Motor neuron (in vitro differentiated cells): ENCODE data around the gene GPR173. TPM values are rescaled to one million over a fixed set of nuclear protein-coding genes. Genes with fewer than 3 reads are reported as not detected.

Experiments
- ATAC-seq, 8 experiments: fragments of 200-7000 bp; cut with Tn5 transposase; replicated peaks in 6 of 8; 2 replicates each; pipeline ENCODE4 v1.8.0; 2021; ENCODE audit warnings: mild to moderate bottlenecking in 8 of 8, moderate library complexity in 8 of 8
- H3K27ac ChIP-seq, 2 donors: fragments of 250-450 bp; sonication (Bioruptor Pico); 2 replicates each; pipeline ENCODE4 v1.9.0; 2021; ENCODE audit warnings: antibody characterized with exemption in 2 of 2, mild to moderate bottlenecking in 2 of 2, moderate library complexity in 1 of 2
- H3K4me1 ChIP-seq, 2 donors: fragments of 250-450 bp; sonication (Bioruptor Pico); replicated peaks in 1 of 2; 2 replicates each; pipeline ENCODE4 v1.6.1; 2021; ENCODE audit warnings: antibody characterized with exemption in 2 of 2, mild to moderate bottlenecking in 2 of 2, moderate library complexity in 1 of 2
- H3K4me3 ChIP-seq, 5 donors: fragments of 250-450 bp; sonication (Bioruptor Pico); 2 replicates each; pipeline ENCODE4 v1.9.0; 2021; ENCODE audit warnings: antibody characterized with exemption in 5 of 5, mild to moderate bottlenecking in 5 of 5, moderate library complexity in 4 of 5
- WGBS, 10 experiments: fragments of 450-650 bp; shearing (Covaris generic); methylation state at CpG; one replicate each; pipeline ENCODE4 v1.0.0; 2022; 5-methylcytosine and 5-hydroxymethylcytosine counted together
- in situ Hi-C, 9 experiments: fragments of 400-800 bp; cut with MboI; loops; one replicate each; pipeline ENCODE4 v1.15.0; 2021; ENCODE audit warnings: low sequenced_read_pairs in 9 of 9, low pct_unique_long_range_greater_than_20kb in 2 of 9; ENCODE audit not compliant: unreplicated experiment in 9 of 9
- total RNA-seq, 8 experiments: library from RNA; unstranded; fragments of 300-600 nt; gene quantifications; 2 replicates each; pipeline versions ENCODE4 v1.2.3 to v1.2.4, GENCODE V29; 2022

Gene GPR173, protein sequence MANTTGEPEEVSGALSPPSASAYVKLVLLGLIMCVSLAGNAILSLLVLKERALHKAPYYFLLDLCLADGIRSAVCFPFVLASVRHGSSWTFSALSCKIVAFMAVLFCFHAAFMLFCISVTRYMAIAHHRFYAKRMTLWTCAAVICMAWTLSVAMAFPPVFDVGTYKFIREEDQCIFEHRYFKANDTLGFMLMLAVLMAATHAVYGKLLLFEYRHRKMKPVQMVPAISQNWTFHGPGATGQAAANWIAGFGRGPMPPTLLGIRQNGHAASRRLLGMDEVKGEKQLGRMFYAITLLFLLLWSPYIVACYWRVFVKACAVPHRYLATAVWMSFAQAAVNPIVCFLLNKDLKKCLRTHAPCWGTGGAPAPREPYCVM
- total RNA-seq = 10 to 100 TPM in 5 of 8 experiments, 1 to 10 TPM in 2, under 1 TPM in 1; 0.41 to 47.2 (median 22.5) TPM

DNA sequence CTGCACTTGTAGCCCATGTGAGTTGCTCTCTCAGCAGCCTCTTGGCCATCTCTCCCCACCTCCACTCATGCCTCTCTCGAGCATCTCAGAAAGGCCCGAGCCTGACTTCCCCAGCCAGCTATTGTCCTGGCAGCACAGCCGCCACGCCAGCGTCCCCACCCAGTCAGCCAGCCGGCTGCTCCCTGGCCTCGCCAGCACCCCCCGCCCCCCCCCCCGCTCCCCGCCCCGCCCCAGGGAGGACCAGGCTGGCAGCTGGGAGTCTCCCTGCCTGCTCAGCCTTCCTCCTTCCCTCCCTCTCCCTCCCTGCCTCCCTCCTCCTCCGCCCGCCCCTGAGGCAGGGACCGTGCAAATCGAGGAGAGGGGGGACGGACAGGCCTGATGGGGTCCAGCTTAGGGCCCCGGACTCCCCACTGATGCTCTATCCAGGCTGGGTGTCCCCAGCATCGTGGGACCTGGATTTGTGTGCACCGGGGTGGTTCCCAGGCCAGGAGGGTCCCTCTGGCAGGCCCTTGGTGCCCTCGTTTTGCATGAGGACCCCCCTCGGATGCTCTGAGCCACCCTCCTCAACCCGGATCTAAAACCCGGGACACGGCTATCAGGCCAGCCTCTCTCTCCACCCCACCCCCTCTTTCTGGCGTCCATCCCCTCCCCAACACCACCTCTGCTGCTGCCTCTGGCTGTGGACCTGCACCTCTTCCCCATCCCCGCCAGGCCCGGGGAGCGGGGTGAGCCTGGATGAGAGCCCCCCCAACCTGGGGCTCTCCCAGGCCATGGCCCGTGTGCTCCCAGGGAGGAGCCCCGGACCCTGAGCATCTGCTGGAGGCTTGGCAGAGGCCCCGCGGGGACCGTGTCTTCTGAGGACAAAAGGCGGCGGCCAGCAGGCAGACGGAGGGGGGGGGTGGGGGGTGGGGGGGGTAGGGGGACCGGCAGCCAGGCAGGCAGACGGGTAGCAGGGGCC, at the start of gene GPR173:
TSS of gene GPR173 (plus strand) at position 621 of the 958 bp plus-strand sequence. CDS start 27,833 bp downstream, outside the sequence.
- in situ Hi-C loops = no loop called here
- ATAC-seq = peak; percentile 82 to 94 (median 92)
- H3K27ac ChIP-seq = peak within 1 kb of the TSS; percentile 99
- peak within 1 kb of the TSS; percentile 88 to 99 (median 93) for H3K4me3 ChIP-seq
- WGBS, 10 experiments = 17% methylated on average over 1 of the region's 38 CpGs; no CpG with 5 or more reads in 9 of the 10 experiments
- H3K4me1 ChIP-seq = peaks cover 7 to 16% of the 10 kb centered on the region in 2 donors

DNA sequence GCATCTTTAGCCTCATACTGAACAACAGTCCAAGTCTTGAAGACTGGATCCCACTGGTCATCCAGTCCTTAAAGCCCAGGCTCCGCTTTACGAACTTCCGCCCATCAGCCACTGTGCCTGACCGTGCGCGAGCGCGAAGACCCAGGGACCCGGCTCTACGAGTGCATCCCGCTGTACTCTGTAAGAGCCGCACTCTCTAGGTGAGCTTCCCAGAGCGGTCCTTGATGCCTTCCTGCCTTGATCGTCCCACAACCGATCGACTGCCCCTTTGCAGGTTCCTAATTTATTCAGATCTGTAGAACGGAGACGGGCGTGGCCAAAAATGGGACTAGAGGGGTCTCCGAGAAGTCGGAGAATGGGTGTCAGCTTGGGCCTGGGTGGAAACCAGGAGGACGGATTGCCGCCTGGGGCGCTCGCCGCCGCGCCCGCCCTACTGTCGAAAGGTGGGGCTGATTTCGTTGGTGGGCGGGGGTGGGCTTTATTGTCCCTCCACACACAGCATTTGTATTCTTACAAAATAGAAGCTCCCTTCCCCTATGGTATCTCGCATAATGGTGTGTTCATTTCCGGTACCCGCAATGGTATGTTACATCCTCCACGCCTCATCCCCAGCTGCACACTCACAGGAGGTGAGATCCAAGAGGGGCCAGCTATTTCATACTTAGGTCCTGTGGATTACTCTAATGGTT, 48.0 kb upstream of the GPR173 start:
- no peak overlapping the region for H3K4me3 ChIP-seq
- in situ Hi-C loops = no loop called here
- H3K4me1 ChIP-seq = peaks cover 6 to 10% of the 10 kb centered on the region in 2 donors
- no peak for ATAC-seq
- 87% methylated on average over 9 of the region's 36 CpGs; no CpG with 5 or more reads in 9 of the 10 experiments for WGBS, 10 experiments
- H3K27ac ChIP-seq = no peak overlapping the region

DNA sequence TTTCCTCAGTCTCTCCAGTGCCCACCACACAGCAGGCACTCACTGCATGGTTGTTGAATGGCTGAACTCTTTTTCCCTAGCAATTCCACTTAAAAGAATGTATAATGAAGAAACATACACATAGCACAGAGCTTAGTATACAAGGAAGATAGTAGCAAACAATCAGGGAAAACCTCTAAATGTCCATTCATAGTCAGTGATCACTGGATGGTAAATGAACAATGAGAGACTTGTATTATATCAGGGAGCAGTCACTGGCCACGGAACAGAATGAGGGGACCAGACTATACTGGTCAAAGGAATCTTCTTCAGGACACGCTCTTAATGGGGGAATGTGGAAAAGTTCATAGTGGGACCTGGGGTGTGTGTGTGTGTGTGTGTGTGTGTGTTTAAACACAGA, 46.6 kb upstream of the GPR173 start:
- H3K4me3 ChIP-seq = no peak overlapping the region
- no peak overlapping the region for H3K27ac ChIP-seq
- no peak for ATAC-seq
- in situ Hi-C loops = no loop called here
- peaks cover 4 to 7% of the 10 kb centered on the region in 2 donors for H3K4me1 ChIP-seq
- WGBS, 10 experiments = 33 to 70% methylated on average over 1 to 2 of the region's 2 CpGs; no CpG with 5 or more reads in 8 of the 10 experiments

DNA sequence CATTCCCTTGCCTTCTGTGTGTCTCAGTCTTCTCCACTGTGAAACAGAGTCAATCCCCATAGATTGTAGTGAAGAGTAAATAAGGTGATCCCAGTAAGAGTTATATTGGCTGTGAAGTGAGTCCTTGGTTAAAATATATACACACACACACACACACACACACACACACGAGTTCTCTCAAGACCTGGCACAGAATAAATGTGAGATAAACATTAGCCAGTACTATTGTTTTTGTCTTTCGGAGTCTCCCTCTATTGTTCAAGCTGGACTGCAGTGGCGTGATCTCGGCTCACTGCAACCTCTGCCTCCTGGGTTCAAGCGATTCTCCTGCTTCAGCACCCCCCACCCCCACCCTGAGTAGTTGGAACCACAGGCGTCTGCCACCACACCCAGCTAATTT, 45.5 kb upstream of the GPR173 start:
- Histone ChIP-seq H3K27ac (no peak overlapping the region), H3K4me3 (no peak overlapping the region), H3K4me1 (peaks cover 4 to 7% of the 10 kb centered on the region in 2 donors)
- in situ Hi-C loops = no loop called here
- WGBS, 10 experiments = 40% methylated on average over 1 of the region's 6 CpGs; no CpG with 5 or more reads in 9 of the 10 experiments
- ATAC-seq = no peak

DNA sequence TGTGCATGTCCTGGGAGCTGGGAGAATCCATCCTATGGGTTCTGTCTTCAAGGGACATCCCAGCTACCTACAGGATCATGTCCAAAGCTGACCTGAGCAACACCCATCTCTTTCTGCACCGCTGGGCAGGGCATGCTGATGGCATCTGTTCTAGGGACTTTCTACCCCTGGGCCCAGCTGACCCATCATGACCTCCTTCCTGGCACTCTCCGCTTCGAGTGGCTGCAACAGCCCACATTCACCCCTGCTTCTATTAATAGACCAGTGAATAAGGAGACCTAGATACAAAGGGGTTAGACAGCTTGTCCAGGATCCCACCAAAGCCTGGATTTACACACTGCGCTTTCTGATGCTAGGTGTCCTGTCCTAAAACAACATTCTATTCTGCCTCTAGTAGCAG, 44.6 kb upstream of the GPR173 start:
- WGBS, 10 experiments = 61% methylated on average over 3 of the region's 4 CpGs; no CpG with 5 or more reads in 9 of the 10 experiments
- H3K4me1 ChIP-seq = peaks cover 4 to 7% of the 10 kb centered on the region in 2 donors

DNA sequence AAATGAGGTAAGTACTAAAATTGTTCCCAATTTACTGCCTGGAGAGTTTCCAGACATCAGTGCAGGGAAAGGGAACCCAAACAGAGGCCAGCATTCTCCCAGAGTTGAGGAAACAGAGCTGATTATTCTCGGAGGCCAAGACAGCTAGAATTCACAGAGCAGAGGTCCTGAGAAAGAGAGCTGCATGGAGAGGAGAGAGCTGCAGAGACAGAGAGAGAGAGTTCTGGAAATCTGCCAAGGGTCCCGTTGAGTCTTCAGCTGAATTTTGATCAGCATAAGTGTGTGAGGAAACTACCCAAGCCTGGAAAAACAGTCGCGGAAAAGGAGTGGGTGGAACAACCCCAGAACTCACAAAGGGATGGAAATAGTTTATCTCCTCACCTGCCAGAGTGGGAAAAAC, 43.8 kb upstream of the GPR173 start:
- no peak overlapping the region for H3K27ac ChIP-seq
- in situ Hi-C loops = no loop called here
- WGBS, 10 experiments = 0 to 3% (median 0%) methylated on average over 1 to 4 of the region's 4 CpGs; no CpG with 5 or more reads in 7 of the 10 experiments
- H3K4me1 ChIP-seq = peaks cover 4 to 7% of the 10 kb centered on the region in 2 donors
- no peak overlapping the region for H3K4me3 ChIP-seq
- peak; percentile 27 to 51 (median 44) for ATAC-seq

More for the DNA sequence above, 44.6 kb upstream of the GPR173 start:
- Histone ChIP-seq H3K27ac (no peak overlapping the region), H3K4me3 (no peak overlapping the region)
- in situ Hi-C loops = no loop called here
- ATAC-seq = peak in 5 of 8 experiments; percentile 21 to 46 (median 37)

DNA sequence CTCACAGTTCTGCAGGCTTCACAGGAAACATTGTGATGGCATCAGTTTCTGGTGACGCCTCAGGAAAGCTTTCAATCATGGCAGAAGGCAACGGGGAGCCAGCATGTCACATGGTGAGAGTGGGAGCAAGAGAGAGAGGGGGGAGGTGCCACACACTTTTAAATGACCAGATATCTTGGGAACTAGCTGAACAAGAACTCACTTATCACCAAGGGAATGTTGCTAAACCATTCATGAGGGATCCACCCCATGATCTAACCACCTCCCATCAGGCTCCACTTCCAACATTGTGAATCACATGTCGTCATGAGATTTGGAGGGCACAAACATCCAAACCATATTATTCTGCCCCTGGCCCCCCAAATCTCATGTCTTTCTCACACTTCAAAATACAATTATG, 43.3 kb upstream of the GPR173 start:
- in situ Hi-C loops = no loop called here
- WGBS, 10 experiments = 18 to 50% methylated on average over 1 to 3 of the region's 3 CpGs; no CpG with 5 or more reads in 8 of the 10 experiments
- Histone ChIP-seq H3K4me1 (peaks cover 4 to 7% of the 10 kb centered on the region in 2 donors), H3K27ac (no peak overlapping the region), H3K4me3 (no peak overlapping the region)
- peak in 2 of 8 experiments; percentile 60 to 62 for ATAC-seq

DNA sequence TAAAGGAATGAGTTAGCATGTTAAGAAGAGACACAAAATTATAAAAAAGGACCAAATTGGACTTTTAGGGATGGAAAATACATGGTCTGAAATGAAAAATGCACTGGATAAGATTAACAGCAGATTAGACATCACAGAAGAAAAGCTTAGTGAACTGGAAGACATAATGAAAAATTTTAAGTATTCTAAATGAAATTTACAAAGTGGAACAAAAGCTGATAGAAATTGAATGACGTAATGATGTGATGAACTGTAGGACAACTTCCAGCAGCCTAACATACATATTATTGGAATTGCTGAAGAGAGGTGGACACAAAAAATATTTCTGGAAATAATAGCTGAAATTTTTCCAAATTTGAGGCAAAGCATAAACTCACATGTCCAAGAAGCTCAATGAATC, 39.6 kb upstream of the GPR173 start:
- Histone ChIP-seq H3K27ac (no peak overlapping the region), H3K4me1 (peaks cover 4 to 6% of the 10 kb centered on the region in 2 donors), H3K4me3 (no peak overlapping the region)
- ATAC-seq = no peak
- in situ Hi-C loops = no loop called here
- 7 to 100% (median 66%) methylated on average over 1 of the region's 1 CpG; no CpG with 5 or more reads in 4 of the 10 experiments for WGBS, 10 experiments

DNA sequence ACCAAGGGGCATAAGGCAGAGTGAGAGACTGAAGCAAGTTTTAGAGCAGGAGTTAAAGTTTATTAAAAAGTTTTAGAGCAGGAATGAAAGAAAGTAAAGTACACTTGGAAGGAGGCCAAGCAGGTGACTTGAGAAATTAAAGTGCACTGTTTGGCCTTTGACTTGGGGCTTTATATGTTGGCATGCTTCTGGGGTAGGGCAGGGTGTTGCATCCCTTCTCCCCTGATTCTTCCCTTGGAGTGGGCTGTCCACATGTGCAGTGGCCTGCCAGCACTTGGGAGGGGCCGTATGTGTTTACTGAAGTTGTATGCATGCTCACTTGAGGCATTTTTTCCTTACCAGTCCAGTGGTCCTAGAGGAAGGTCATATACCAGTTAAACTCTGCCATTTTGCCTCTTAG, 35.3 kb upstream of the GPR173 start:
- Histone ChIP-seq H3K4me1 (no peaks in the 10 kb centered on the region), H3K27ac (no peak overlapping the region), H3K4me3 (no peak overlapping the region)
- no peak for ATAC-seq
- WGBS, 10 experiments = 40% methylated on average over 1 of the region's 1 CpG; no CpG with 5 or more reads in 9 of the 10 experiments
- in situ Hi-C loops = no loop called here

DNA sequence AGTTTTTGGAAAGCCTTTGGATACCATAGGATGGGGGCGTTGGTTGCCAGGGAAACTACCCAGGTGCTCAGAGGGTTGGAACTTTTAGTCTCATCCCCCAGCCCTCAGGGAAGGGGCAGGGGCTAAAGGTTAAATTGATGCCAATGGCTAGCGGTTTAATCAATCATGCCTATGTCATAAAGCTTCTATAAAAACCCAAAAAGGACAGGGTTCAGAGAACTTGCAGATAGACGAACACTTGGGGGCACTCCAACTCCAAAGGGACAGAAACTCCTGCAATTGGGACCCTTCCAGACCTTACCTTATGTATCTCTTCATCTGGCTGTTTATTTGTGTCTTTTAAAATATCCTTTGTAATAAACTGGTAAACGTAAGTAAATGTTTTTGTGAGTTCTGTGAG, 30.0 kb upstream of the GPR173 start:
- in situ Hi-C loops = no loop called here
- WGBS, 10 experiments = 0 to 50% (median 20%) methylated on average over 1 to 4 of the region's 4 CpGs; no CpG with 5 or more reads in 4 of the 10 experiments
- Histone ChIP-seq H3K4me1 (no peaks in the 10 kb centered on the region), H3K27ac (no peak overlapping the region), H3K4me3 (no peak overlapping the region)
- ATAC-seq = no peak

DNA sequence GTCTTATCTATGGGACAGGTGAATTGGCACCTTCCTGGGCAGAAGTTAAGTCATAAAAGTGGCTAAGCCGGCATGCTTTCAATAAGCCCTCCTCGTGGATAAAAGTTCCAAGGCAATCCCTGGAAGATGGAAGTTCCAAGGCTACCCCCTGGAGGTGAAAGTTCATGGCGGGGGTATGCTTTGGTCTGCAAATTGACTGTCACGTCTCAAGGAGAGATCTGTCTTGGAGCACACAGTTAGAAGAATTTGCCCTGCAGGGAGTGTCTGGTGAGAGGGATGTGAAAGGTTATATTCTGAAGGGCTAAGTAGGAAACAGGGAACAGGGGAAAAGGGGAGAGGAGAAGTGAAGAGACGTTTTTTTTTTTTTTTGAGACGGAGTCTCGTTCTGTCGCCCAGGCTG, 26.2 kb upstream of the GPR173 start:
- Histone ChIP-seq H3K4me3 (no peak overlapping the region), H3K27ac (no peak overlapping the region), H3K4me1 (no peaks in the 10 kb centered on the region)
- no peak for ATAC-seq
- in situ Hi-C loops = no loop called here
- WGBS, 10 experiments = 0 to 40% (median 0%) methylated on average over 1 to 2 of the region's 8 CpGs; no CpG with 5 or more reads in 5 of the 10 experiments

DNA sequence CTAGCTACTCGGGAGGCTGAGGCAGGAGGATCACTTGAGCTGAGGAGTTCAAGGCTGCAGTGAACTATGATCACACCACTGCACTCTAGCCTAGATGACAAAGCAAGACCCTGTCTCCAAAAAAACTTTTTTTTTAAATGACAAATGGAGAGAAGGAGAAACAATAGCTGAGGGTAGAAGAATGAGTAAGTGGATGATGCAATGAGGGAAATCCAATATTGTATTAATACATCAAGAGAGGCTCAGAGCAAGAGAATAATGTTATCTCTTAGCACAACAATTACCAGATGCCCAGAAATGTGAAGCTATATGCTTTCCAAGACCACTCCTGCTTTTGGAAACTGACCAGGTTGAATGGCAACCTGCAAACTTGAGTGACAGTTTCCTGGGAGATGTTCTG, 19.9 kb upstream of the GPR173 start:
- H3K4me1 ChIP-seq = peaks cover 2 to 5% of the 10 kb centered on the region in 2 donors
- in situ Hi-C loops = no loop called here
- 43% methylated on average over 1 of the region's 1 CpG; no CpG with 5 or more reads in 9 of the 10 experiments for WGBS, 10 experiments

More for the DNA sequence above, 19.9 kb upstream of the GPR173 start:
- Histone ChIP-seq H3K4me3 (no peak overlapping the region), H3K27ac (no peak overlapping the region)
- peak in 3 of 8 experiments; percentile 21 to 37 (median 36) for ATAC-seq
